Right renal cortex interstitium (tissue), 3 donors: Measurements from ENCODE around the gene GEMIN5. TPM values are rescaled to one million over a fixed set of nuclear protein-coding genes. Genes with fewer than 3 reads are reported as not detected.
"Not testable (repeated sequence)": the region's sequence is repeated elsewhere in the genome, so short reads cannot be mapped to it uniquely, and the experiment has no call there.

ENCODE experiments used
- DNase-seq, 3 donors: peaks; one replicate each; pipeline ENCODE4 v3.0.0-alpha.2; 2013; ENCODE audit warnings: low read depth in 3 of 3, low spot score in 2 of 3
- polyA plus RNA-seq, 3 donors: library from polyadenylated mRNA; unstranded; fragments of 120-200 nt; gene quantifications; one replicate each; pipeline ENCODE4 v1.2.1, GENCODE V29; 2013; ENCODE audit not compliant: insufficient read length in 3 of 3

GEMIN5 gene
- 10 to 100 TPM; 21.4 to 23.3 (median 21.9) TPM for polyA plus RNA-seq

GRCh38 chr5:154937718-154938466 lies at the start of gene GEMIN5:
Gene GEMIN5 (minus strand): TSS chr5:154938211. CDS start chr5:154938133, 78 bp downstream.
- DNase-seq, result peak; percentile 54 to 67 (median 67)

- DNase-seq, result no peak
These were observed 48.1 kb upstream of the GEMIN5 start for GRCh38 chr5:154986151-154986550.

- DNase-seq, result no peak
These were observed 47.0 kb upstream of the GEMIN5 start for GRCh38 chr5:154984946-154985516.

- DNase-seq, result not testable (repeated sequence)
These were observed 40.3 kb upstream of the GEMIN5 start for GRCh38 chr5:154978294-154978693.

- DNase-seq, result no peak
These were observed 39.4 kb upstream of the GEMIN5 start for GRCh38 chr5:154977409-154977808.

GRCh38 chr5:154976082-154976481 lies 38.1 kb upstream of the GEMIN5 start:
- DNase-seq, result not testable (repeated sequence)

- DNase-seq, result peak in 1 of 3 donors; percentile 23
These were observed 34.6 kb upstream of the GEMIN5 start for GRCh38 chr5:154972476-154973080.

GRCh38 chr5:154971501-154971900 lies 33.5 kb upstream of the GEMIN5 start:
- no peak for DNase-seq

- no peak for DNase-seq
These were observed 32.7 kb upstream of the GEMIN5 start for GRCh38 chr5:154970759-154971158.

- no peak for DNase-seq
These were observed 30.9 kb upstream of the GEMIN5 start for GRCh38 chr5:154968953-154969352.

GRCh38 chr5:154967421-154968024 lies 29.5 kb upstream of the GEMIN5 start:
- DNase-seq, result no peak

GRCh38 chr5:154966874-154967273 lies 28.9 kb upstream of the GEMIN5 start:
- DNase-seq, result no peak

- DNase-seq, result no peak
These were observed 28.2 kb upstream of the GEMIN5 start for GRCh38 chr5:154966081-154966841.

- no peak for DNase-seq
These were observed 24.5 kb upstream of the GEMIN5 start for GRCh38 chr5:154962494-154962893.

- no peak for DNase-seq
These were observed 18.7 kb upstream of the GEMIN5 start for GRCh38 chr5:154956712-154957111.

- no peak for DNase-seq
These were observed 11.8 kb upstream of the GEMIN5 start for GRCh38 chr5:154949781-154950180.

- no peak for DNase-seq
These were observed 10.3 kb upstream of the GEMIN5 start for GRCh38 chr5:154948313-154948712.

GRCh38 chr5:154947778-154948177 lies 9.8 kb upstream of the GEMIN5 start:
- DNase-seq, result no peak

- DNase-seq, result no peak
These were observed 7.8 kb upstream of the GEMIN5 start for GRCh38 chr5:154945695-154946301.

- DNase-seq, result no peak
These were observed 6.7 kb upstream of the GEMIN5 start for GRCh38 chr5:154944716-154945115.
